ENCODE results near the gene KLHDC10. TPM values are rescaled to one million over a fixed set of nuclear protein-coding genes. Genes with fewer than 3 reads are reported as not detected.
A peak's percentile ranks its signal among the peaks of the same experiment; 100 is the strongest.
"Not testable (repeated sequence)": the region's sequence is repeated elsewhere in the genome, so short reads cannot be mapped to it uniquely, and the experiment has no call there.

The KLHDC10 gene, protein sequence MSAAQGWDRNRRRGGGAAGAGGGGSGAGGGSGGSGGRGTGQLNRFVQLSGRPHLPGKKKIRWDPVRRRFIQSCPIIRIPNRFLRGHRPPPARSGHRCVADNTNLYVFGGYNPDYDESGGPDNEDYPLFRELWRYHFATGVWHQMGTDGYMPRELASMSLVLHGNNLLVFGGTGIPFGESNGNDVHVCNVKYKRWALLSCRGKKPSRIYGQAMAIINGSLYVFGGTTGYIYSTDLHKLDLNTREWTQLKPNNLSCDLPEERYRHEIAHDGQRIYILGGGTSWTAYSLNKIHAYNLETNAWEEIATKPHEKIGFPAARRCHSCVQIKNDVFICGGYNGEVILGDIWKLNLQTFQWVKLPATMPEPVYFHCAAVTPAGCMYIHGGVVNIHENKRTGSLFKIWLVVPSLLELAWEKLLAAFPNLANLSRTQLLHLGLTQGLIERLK
- total RNA-seq: 14.4 and 16.8 TPM in 2 replicates

- no peaks in the 10 kb centered on the region for H3K27me3 Mint-ChIP-seq
- peaks cover 27% of the 10 kb centered on the region for H3K4me1 Mint-ChIP-seq
- intact Hi-C loops (cut with micrococcal nuclease): loop anchor here (1.0 to 10.0 kb wide), 8 partner anchors 19 to 577 kb away; partner anchors contain the start of genes CEP41 and ZC3HC1
- peak within 1 kb of the TSS; percentile 95 for H3K4me3 Mint-ChIP-seq
- peak; percentile 98 for DNase-seq
- H3K9me3 Mint-ChIP-seq: peaks cover 4% of the 10 kb centered on the region
- peak within 1 kb of the TSS; percentile 81 for H3K27ac Mint-ChIP-seq
- H3K36me3 Mint-ChIP-seq (ENCODE audit: low read depth): peaks cover 8% of the 10 kb centered on the region
Observed at GRCh38 chr7:130069978-130070860, at the start of gene KLHDC10. Gene KLHDC10 (plus strand): TSS chr7:130070534. CDS start chr7:130070644, 110 bp downstream.

DNA sequence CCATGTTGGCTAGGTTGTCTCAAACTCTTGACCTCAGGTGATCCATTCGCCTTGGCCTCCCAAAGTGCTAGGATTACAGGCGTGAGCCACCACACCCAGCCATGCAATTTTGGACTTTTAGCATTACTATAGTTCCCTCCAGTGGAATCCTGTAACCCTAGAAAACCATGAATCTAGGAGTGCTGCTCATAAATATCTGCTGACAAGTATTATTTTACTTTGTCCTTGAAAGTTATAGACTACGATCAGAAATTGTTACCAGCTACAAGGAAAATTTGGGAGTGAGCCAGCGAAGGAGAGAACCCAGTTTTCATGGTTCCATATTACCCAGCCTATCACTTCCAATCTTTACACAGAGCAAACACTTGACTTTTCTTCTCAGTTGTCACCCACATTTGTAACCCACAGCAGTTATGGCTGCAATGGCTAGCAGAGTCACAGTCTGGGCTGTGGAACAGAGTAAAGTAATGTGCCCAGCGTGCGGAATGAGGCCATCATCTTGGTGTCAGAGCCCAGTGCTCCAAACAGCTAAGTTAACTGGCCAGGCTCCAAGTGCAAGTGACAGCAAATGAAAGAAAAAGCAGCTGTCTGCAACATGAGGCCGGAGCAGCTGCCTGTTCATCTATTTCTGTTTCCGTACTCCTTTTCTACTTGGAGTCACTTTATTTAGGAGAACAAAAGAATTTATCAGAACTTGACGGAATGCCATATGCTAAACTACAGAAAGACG lies 49.1 kb upstream of the KLHDC10 start:
- no peaks in the 10 kb centered on the region for H3K9me3 Mint-ChIP-seq

DNA sequence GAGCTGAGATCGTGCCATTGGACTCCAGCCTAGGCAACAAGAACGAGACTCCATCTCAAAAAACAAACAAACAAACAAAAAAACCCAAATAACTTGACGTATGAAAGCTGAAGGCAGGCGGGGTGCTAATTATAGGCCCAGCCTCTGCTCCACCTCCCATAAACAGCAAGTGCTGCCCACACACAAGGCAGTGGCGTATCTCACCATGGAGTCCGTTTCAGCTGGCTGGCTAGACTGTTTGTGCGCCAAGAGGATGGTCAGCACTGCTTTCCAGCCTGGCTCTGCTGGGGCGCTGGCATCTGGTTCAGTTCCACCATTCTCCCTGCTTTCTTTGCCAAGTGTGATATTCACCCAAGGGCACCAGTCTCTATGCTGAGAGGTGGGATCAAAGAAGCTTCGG lies 48.2 kb upstream of the KLHDC10 start:
- H3K36me3 Mint-ChIP-seq (ENCODE audit: low read depth): peaks cover 55% of the 10 kb centered on the region
- no peaks in the 10 kb centered on the region for H3K27me3 Mint-ChIP-seq
- no peaks in the 10 kb centered on the region for H3K4me1 Mint-ChIP-seq
- no peak overlapping the region for H3K4me3 Mint-ChIP-seq
- H3K27ac Mint-ChIP-seq: no peak overlapping the region
- no peak for DNase-seq
- intact Hi-C loops (cut with micrococcal nuclease): no loop called here
- H3K9me3 Mint-ChIP-seq: no peaks in the 10 kb centered on the region

More for the DNA sequence above, 49.1 kb upstream of the KLHDC10 start:
- no peak for DNase-seq
- intact Hi-C loops (cut with micrococcal nuclease): no loop called here
- H3K27me3 Mint-ChIP-seq: no peaks in the 10 kb centered on the region
- H3K36me3 Mint-ChIP-seq (ENCODE audit: low read depth): peaks cover 53% of the 10 kb centered on the region
- H3K27ac Mint-ChIP-seq: no peak overlapping the region
- H3K4me3 Mint-ChIP-seq: no peak overlapping the region
- H3K4me1 Mint-ChIP-seq: no peaks in the 10 kb centered on the region

DNA sequence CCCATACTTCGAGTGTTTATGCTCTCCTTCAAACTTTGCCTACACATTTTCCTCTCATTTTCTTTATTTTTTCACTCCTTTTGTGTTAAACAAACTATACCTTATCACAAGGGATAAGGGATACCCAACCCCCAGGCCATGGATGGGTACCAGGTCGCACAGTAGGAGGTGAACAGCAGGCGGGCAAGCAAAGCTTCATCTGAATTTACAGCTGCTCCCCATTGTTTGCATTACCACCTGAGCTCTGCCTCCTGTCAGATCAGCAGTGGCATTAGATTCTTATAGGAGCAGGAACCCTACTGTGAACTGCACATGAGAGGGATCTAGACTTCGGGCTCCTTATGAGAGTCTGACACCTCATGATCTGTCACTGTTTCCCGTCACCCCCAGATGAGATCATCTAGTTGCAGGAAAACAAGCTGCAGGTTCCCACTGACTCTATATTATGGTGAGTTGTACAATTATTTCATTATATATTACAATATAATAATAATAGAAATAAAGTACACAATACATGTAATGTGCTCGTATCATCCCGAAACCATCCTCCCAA lies 47.6 kb upstream of the KLHDC10 start:
- H3K27ac Mint-ChIP-seq: no peak overlapping the region
- intact Hi-C loops (cut with micrococcal nuclease): no loop called here
- H3K4me3 Mint-ChIP-seq: no peak overlapping the region
- no peaks in the 10 kb centered on the region for H3K27me3 Mint-ChIP-seq
- no peaks in the 10 kb centered on the region for H3K4me1 Mint-ChIP-seq
- DNase-seq: no peak
- no peaks in the 10 kb centered on the region for H3K9me3 Mint-ChIP-seq
- peaks cover 58% of the 10 kb centered on the region for H3K36me3 Mint-ChIP-seq (ENCODE audit: low read depth)

DNA sequence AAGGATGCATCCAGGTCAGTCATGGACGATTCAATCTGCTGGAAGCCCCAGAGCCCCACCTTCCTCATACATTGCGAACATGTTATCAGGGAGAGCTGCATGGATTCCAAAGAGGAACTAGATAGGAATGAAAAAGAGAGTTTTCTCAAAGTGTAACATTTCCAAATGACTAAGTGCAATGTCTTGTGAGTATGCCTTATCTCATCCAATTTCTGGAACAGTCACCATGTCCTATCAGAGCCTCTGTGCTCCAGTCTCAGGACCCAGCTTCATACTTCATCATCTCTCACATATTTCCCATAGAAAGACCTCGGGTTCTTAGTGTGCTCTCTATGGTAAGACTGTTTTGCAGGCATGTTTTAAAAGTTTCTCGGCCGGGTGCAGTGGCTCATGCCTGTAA lies 45.9 kb upstream of the KLHDC10 start:
- no peak overlapping the region for H3K27ac Mint-ChIP-seq
- no peaks in the 10 kb centered on the region for H3K27me3 Mint-ChIP-seq
- H3K36me3 Mint-ChIP-seq (ENCODE audit: low read depth): peaks cover 51% of the 10 kb centered on the region
- H3K9me3 Mint-ChIP-seq: no peaks in the 10 kb centered on the region
- intact Hi-C loops (cut with micrococcal nuclease): no loop called here
- no peak for DNase-seq
- no peak overlapping the region for H3K4me3 Mint-ChIP-seq
- H3K4me1 Mint-ChIP-seq: no peaks in the 10 kb centered on the region

DNA sequence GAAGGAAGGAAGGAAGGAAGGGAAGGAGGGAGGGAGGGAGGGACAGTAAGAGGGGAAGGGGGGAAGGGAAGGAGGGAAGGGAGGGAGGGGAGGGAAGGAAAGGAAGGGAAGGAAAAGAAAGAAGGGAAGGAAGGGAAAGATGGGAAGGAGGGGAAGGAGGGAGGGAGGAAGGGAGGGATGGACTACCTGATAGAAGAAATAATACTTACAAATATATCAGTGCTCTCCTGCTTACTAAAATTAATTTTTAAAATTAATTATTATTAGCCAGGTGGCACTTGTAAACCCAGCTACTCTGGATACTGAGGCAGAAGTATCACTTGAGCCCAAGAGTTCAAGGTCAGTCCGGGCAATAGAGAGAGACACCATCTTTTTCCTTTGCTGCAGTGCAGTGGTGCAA lies 37.6 kb upstream of the KLHDC10 start:
- Mint-ChIP-seq H3K4me1 (no peaks in the 10 kb centered on the region), H3K27me3 (no peaks in the 10 kb centered on the region), H3K4me3 (no peak overlapping the region), H3K9me3 (no peaks in the 10 kb centered on the region), H3K27ac (no peak overlapping the region), H3K36me3 (ENCODE audit: low read depth) (peaks cover 31% of the 10 kb centered on the region)
- DNase-seq: no peak
- intact Hi-C loops (cut with micrococcal nuclease): no loop called here

DNA sequence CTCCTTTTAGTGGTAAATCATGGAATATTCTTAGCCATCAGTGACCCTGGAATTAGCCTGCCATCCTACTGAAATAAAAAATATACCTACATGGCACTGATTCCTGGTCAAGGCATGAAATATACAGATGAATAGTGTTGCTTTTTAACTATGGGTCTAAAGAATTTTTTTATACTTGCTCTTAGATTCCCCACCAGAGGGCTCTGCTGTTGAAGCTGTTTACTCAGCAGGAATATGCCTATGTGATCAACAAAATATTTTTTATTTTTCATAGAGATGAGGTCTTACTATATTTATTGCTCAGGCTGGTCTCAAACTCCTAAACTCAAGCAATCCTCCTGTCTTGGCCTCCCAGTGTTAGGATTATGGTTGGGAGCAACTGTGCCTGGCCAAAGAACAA lies 32.6 kb upstream of the KLHDC10 start:
- no peak overlapping the region for H3K4me3 Mint-ChIP-seq
- H3K27me3 Mint-ChIP-seq: no peaks in the 10 kb centered on the region
- no peak overlapping the region for H3K27ac Mint-ChIP-seq
- H3K4me1 Mint-ChIP-seq: no peaks in the 10 kb centered on the region
- DNase-seq: no peak
- intact Hi-C loops (cut with micrococcal nuclease): no loop called here
- H3K9me3 Mint-ChIP-seq: no peaks in the 10 kb centered on the region
- H3K36me3 Mint-ChIP-seq (ENCODE audit: low read depth): peaks cover 29% of the 10 kb centered on the region

GRCh38 chr7:130040576-130040975 lies 29.8 kb upstream of the KLHDC10 start:
- peaks cover 32% of the 10 kb centered on the region for H3K36me3 Mint-ChIP-seq (ENCODE audit: low read depth)
- H3K27ac Mint-ChIP-seq: no peak overlapping the region
- H3K27me3 Mint-ChIP-seq: no peaks in the 10 kb centered on the region
- no peak overlapping the region for H3K4me3 Mint-ChIP-seq
- DNase-seq: no peak
- no peaks in the 10 kb centered on the region for H3K4me1 Mint-ChIP-seq
- no peaks in the 10 kb centered on the region for H3K9me3 Mint-ChIP-seq
- intact Hi-C loops (cut with micrococcal nuclease): no loop called here

DNA sequence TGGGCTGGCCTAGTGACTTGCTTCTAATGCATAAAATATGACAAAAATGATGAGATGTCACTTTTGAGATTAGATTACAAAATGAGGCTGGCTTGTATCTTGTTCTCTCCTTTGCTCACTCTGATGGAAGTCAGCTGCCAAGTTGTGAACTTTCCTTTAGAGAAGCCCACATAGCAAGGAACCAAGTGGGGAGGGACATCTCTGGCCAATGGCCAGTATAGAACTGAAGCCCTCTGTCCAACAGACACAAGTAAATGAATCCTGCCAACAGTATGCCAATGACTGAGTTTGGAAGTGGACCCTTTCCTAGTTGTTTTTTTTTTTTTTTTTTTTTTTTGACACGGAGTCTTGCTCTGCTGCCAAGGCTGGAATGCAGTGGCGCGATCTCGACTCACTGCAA lies 22.5 kb upstream of the KLHDC10 start:
- intact Hi-C loops (cut with micrococcal nuclease): no loop called here
- no peaks in the 10 kb centered on the region for H3K9me3 Mint-ChIP-seq

GRCh38 chr7:130048906-130049305 lies 21.4 kb upstream of the KLHDC10 start:
- Mint-ChIP-seq H3K36me3 (ENCODE audit: low read depth) (peaks cover 15% of the 10 kb centered on the region), H3K27me3 (no peaks in the 10 kb centered on the region), H3K9me3 (no peaks in the 10 kb centered on the region), H3K27ac (no peak overlapping the region), H3K4me3 (no peak overlapping the region), H3K4me1 (peaks cover 7% of the 10 kb centered on the region)
- DNase-seq: no peak
- intact Hi-C loops (cut with micrococcal nuclease): no loop called here

More for the DNA sequence above, 22.5 kb upstream of the KLHDC10 start:
- no peak for DNase-seq
- Mint-ChIP-seq H3K36me3 (ENCODE audit: low read depth) (peaks cover 19% of the 10 kb centered on the region), H3K27ac (no peak overlapping the region), H3K27me3 (no peaks in the 10 kb centered on the region), H3K4me3 (no peak overlapping the region), H3K4me1 (peaks cover 6% of the 10 kb centered on the region)

- intact Hi-C loops (cut with micrococcal nuclease): loop anchor here (5.0 kb wide), 1 partner anchor 595 kb away; no protein-coding TSS in a partner anchor
- not testable (repeated sequence) for H3K4me3 Mint-ChIP-seq; H3K9me3 Mint-ChIP-seq; H3K27me3 Mint-ChIP-seq; H3K27ac Mint-ChIP-seq; DNase-seq; H3K36me3 Mint-ChIP-seq (ENCODE audit: low read depth)
- peaks cover 10% of the 10 kb centered on the region for H3K4me1 Mint-ChIP-seq
Observed at GRCh38 chr7:130052250-130052649, 18.1 kb upstream of the KLHDC10 start.

DNA sequence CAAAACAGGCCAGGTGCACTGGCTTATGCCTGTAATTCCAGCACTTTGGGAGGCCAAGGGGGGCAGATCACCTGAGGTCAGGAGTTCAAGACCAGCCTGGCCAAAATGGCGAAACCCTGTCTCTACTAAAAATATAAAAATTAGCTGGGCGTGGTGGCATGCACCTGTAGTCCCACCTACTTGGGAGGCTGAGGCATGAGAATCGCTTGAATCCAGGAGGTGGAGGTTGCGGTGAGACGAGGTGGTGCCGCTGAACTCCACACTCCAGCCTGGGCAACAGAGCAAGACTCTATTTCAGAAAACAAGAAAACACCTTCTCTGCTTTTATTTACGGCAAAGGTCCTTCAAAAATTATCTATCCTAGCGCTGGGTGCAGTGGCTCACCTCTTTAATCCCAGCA lies 15.1 kb upstream of the KLHDC10 start:
- H3K9me3 Mint-ChIP-seq; H3K4me3 Mint-ChIP-seq; DNase-seq; H3K27ac Mint-ChIP-seq; H3K36me3 Mint-ChIP-seq (ENCODE audit: low read depth); intact Hi-C loops (cut with micrococcal nuclease); H3K27me3 Mint-ChIP-seq: not testable (repeated sequence)
- H3K4me1 Mint-ChIP-seq: peaks cover 11% of the 10 kb centered on the region

DNA sequence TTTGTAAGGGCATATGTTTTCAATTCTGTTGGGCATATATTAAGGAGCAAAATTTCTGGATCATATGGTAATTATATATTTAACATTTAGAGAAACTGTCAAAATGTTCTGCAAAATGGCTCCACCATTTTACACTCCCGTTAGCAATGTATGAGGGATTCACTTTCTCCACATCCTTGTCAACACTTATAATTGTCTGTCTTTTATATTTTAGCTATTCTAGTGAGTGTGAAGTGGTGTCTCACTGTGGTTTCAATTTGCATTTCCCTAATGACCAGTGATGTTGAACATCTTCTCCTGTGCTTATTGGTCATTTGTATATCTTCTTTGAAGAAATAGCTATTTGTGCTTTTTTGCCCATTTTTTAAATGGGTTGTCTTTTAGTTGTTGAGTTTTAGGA lies 8.1 kb upstream of the KLHDC10 start:
- DNase-seq: no peak
- intact Hi-C loops (cut with micrococcal nuclease): loop anchor here (2.0 kb wide), 1 partner anchor 697 kb away; no protein-coding TSS in a partner anchor
- no peaks in the 10 kb centered on the region for H3K9me3 Mint-ChIP-seq
- H3K4me1 Mint-ChIP-seq: peaks cover 2% of the 10 kb centered on the region
- no peaks in the 10 kb centered on the region for H3K27me3 Mint-ChIP-seq
- H3K4me3 Mint-ChIP-seq: no peak overlapping the region
- no peak overlapping the region for H3K27ac Mint-ChIP-seq
- H3K36me3 Mint-ChIP-seq (ENCODE audit: low read depth): no peaks in the 10 kb centered on the region

Data from activated CD4-positive, alpha-beta T cell treated with anti-CD3 and anti-CD28 coated beads, Interleukin-2, amount 10 ng/mL, durations not matched to agents 24 days and 14 days (primary cell).